GM18507 (cell line): ENCODE results near the gene DGKI.
A peak's percentile ranks its signal among the peaks of the same experiment; 100 is the strongest.

ENCODE experiments used
- DNase-seq: peaks from one replicate; pipeline ENCODE4 v3.0.0; 2011; ENCODE audit warnings: low read depth; ENCODE audit not compliant: insufficient read length; ENCODE audit errors: extremely low spot score
- FAIRE-seq: peaks from 2 replicates; lab custom pipeline; 2011; peaks lifted over from hg19 to GRCh38; lab: Jason Lieb, UNC

The DGKI gene

GRCh38 chr7:137801491-137801890 is 45.3 kb downstream of the DGKI start:
- DNase-seq (no peak), FAIRE-seq (no peak)

GRCh38 chr7:137801003-137801402 is 45.8 kb downstream of the DGKI start:
- no peak for FAIRE-seq
- DNase-seq = no peak

GRCh38 chr7:137798073-137798763 is 48.6 kb downstream of the DGKI start:
- DNase-seq (peak; percentile 7), FAIRE-seq (peak; percentile 81)

GRCh38 chr7:137795211-137795610 is 51.6 kb downstream of the DGKI start:
- no peak for DNase-seq
- FAIRE-seq = no peak

- DNase-seq = no peak
Observed at GRCh38 chr7:137791930-137792329, 54.8 kb downstream of the DGKI start.

GRCh38 chr7:137790828-137791227 is 55.9 kb downstream of the DGKI start:
- no peak for DNase-seq
- no peak for FAIRE-seq

More at GRCh38 chr7:137791930-137792329, 54.8 kb downstream of the DGKI start:
- FAIRE-seq = no peak

GRCh38 chr7:137789215-137789882 is 57.4 kb downstream of the DGKI start:
- DNase-seq = no peak

GRCh38 chr7:137787301-137787976 is 59.3 kb downstream of the DGKI start:
- no peak for DNase-seq
- no peak for FAIRE-seq

More at GRCh38 chr7:137789215-137789882, 57.4 kb downstream of the DGKI start:
- no peak for FAIRE-seq

GRCh38 chr7:137778511-137778910 is 68.3 kb downstream of the DGKI start:
- no peak for FAIRE-seq

GRCh38 chr7:137774793-137775201 is 72.0 kb downstream of the DGKI start:
- DNase-seq (no peak), FAIRE-seq (no peak)

More at GRCh38 chr7:137778511-137778910, 68.3 kb downstream of the DGKI start:
- DNase-seq = no peak

GRCh38 chr7:137772748-137773147 is 74.0 kb downstream of the DGKI start:
- no peak for DNase-seq

GRCh38 chr7:137772316-137772715 is 74.5 kb downstream of the DGKI start:
- DNase-seq = no peak
- FAIRE-seq = no peak

More at GRCh38 chr7:137772748-137773147, 74.0 kb downstream of the DGKI start:
- FAIRE-seq = no peak

GRCh38 chr7:137771679-137772078 is 75.1 kb downstream of the DGKI start:
- no peak for DNase-seq
- no peak for FAIRE-seq

- FAIRE-seq = no peak
- no peak for DNase-seq
Observed at GRCh38 chr7:137771273-137771672, 75.5 kb downstream of the DGKI start.

GRCh38 chr7:137768366-137768765 is 78.4 kb downstream of the DGKI start:
- FAIRE-seq = no peak
- DNase-seq = no peak

- DNase-seq (no peak), FAIRE-seq (no peak)
Observed at GRCh38 chr7:137762334-137762733, 84.4 kb downstream of the DGKI start.

GRCh38 chr7:137760111-137760510 is 86.7 kb downstream of the DGKI start:
- DNase-seq (no peak), FAIRE-seq (no peak)

GRCh38 chr7:137757146-137757925 is 89.4 kb downstream of the DGKI start:
- DNase-seq (no peak), FAIRE-seq (no peak)

- FAIRE-seq (no peak), DNase-seq (no peak)
Observed at GRCh38 chr7:137755846-137756651, 90.7 kb downstream of the DGKI start.
